GM10266 (cell line): ENCODE measurements around the gene LRRC3B.

Source experiments
- DNase-seq: peaks from one replicate; pipeline ENCODE4 v3.0.0; 2012; ENCODE audit errors: extremely low spot score
- TF ChIP-seq, protein P1 (sequence below): IDR thresholded peaks from 2 replicates; pipeline ENCODE4 v1.5.1; 2012; ENCODE audit warnings: mild to moderate bottlenecking, low read depth; ENCODE audit not compliant: control insufficient read depth, insufficient read depth; ENCODE audit errors: missing control alignments

Gene LRRC3B

DNA sequence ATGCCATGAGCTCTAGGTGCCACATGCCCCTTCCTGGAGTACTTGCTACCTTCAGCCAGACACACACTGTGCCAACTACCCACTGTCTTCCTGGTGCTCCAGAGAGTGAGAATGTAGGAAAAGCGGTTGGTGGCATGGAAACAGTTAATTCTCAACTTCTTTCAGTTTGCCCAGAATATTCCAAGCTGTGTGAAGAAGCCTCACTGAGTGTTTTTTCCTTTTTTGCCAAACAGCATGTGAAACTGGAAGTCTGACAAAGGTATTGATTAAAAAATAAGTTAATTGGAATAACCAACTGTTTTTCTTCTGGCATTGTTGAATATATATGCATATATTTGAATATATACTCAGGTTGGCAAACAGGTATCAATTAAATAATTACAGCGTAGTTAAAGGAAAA lies 52.8 kb downstream of the LRRC3B start:
- TF ChIP-seq, protein P1, sequence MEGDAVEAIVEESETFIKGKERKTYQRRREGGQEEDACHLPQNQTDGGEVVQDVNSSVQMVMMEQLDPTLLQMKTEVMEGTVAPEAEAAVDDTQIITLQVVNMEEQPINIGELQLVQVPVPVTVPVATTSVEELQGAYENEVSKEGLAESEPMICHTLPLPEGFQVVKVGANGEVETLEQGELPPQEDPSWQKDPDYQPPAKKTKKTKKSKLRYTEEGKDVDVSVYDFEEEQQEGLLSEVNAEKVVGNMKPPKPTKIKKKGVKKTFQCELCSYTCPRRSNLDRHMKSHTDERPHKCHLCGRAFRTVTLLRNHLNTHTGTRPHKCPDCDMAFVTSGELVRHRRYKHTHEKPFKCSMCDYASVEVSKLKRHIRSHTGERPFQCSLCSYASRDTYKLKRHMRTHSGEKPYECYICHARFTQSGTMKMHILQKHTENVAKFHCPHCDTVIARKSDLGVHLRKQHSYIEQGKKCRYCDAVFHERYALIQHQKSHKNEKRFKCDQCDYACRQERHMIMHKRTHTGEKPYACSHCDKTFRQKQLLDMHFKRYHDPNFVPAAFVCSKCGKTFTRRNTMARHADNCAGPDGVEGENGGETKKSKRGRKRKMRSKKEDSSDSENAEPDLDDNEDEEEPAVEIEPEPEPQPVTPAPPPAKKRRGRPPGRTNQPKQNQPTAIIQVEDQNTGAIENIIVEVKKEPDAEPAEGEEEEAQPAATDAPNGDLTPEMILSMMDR: no peak
- no peak for DNase-seq

DNA sequence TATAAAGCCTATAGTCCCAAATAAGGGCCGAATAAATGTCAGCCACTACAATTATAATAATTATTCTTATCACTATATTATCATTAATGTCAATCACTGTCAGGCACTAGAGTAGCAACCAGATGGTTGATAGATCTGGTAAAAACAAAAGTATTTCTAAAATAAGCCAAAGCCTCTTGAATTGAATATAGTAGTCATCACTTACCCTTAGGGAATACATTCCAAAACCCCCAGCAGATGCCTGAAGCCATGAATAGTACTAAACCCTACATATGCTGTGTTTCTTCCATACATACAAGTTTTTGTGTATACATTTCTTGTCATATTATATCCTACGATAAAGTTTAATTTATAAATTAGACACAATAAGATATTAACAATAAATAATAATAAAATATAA lies 59.1 kb downstream of the LRRC3B start:
- TF ChIP-seq, protein P1: no peak
- DNase-seq: no peak

DNA sequence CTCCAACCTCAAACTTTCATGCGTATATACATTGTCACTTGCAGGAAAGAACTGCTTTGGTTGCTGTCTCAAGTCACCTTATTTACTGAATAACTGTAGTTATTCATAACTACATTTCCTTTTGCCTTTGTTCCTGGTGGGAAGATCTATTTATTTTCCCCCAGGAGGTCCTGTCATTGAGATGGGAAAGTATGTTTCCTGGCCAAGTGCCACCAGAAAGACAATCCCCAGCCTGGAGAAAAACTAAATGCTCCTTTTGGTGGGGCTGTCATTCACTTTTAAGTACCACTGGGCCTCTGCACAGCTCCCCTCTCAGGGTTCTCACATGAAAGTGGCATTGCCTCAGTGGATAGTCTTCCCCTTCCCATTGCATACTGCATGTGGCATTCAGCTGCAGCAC lies 59.8 kb downstream of the LRRC3B start:
- TF ChIP-seq, protein P1: no peak
- no peak for DNase-seq

DNA sequence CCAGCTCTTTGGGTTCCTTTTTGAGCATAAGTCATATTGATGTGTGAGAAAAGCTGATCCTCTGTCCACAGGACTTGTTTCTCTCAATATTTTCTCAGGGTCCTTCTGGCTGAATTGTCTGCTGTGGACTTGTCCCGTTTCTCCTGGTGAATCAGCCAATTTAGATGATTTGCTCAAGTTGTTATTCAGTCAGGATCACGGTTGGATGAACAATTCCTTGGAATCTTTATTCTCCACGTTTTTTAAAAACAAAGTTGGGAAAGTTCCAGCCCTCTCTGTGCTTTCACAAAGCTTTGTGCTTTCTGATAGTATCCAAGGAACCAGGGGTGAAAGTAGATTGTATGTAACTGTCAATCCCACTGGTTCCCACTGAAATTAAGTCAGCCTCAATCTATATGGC lies 61.3 kb downstream of the LRRC3B start:
- DNase-seq: no peak
- TF ChIP-seq, protein P1: no peak

DNA sequence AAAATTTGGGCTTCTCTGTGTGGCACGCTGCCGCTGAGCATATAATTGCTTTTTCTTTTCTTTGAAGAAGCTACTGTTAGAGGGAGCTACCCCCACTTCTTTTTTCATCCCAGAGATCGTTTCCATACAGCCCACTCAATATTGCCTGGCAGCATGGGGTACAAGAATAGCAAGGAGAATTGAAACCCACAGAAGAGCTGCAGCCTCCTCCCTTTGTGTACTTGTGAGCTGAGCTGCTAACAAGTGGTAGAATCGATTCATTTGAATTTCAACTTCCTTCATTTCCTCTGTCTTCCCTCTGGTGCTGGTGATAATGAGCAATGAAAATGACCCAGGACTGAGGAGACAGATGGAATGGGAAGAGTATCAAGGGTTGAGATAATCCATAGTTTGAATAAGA lies 64.9 kb downstream of the LRRC3B start:
- TF ChIP-seq, protein P1: no peak
- no peak for DNase-seq

DNA sequence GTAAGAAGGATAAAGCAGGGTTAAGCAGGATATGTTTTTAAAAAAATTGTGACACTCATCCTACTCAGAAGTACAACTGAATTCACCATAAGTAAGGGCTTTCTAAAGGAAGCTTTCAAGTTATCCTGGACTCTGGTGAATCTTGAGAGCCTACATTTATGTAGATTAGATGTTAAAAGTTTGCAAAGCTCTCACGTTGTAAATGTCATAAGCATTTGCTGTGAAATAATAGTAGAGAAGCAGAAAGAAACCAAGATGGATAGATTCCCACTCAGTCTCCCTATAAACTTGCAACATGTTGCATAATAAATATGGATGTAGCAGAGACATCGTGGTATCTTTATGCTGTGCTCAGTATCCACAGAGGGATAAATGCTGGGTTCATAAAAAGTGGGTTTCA lies 77.0 kb downstream of the LRRC3B start:
- no peak for DNase-seq
- TF ChIP-seq, protein P1: no peak

DNA sequence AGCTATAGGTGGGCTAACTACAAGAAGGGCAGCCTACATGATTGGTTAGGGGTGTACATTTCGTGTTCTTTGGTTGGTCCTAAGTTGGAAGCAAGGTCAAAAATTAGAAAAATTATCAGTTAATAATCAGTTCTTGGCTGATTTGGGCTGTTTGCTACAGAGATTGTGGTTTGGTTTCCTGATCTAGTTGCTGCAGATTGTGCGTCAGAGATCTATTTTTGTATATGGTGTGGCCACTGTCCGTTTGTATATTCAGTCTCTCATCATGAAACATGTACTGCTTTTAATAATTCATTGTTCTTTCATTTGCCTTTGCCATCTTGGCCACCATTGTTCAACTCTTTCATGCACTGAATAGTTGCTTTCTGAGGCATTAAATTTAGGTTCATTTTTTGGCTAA lies 80.9 kb downstream of the LRRC3B start:
- TF ChIP-seq, protein P1: no peak
- no peak for DNase-seq
